Lower lobe of right lung (tissue), 2 donors: ENCODE data around the gene LPP. TPM values are rescaled to one million over a fixed set of nuclear protein-coding genes. Genes with fewer than 3 reads are reported as not detected.

Source experiments
- ATAC-seq, 2 donors: fragments of 200-7000 bp; cut with Tn5 transposase; one replicate each; pipeline ENCODE4 v1.9.1; 2020 to 2022; ENCODE audit warnings: mild to moderate bottlenecking in 2 of 2, moderate library complexity in 2 of 2
- DNase-seq: peaks from one replicate; pipeline ENCODE4 v3.0.0-alpha.2; 2020
- H3K27ac ChIP-seq: fragments of 200-600 bp; one replicate; pipeline ENCODE4 v1.8.0; 2022
- H3K27me3 ChIP-seq: fragments of 200-600 bp; one replicate; pipeline ENCODE4 v1.8.0; 2022; ENCODE audit warnings: low read depth
- H3K36me3 ChIP-seq: fragments of 200-600 bp; one replicate; pipeline ENCODE4 v1.8.0; 2022; ENCODE audit warnings: mild to moderate bottlenecking
- H3K4me1 ChIP-seq: fragments of 200-600 bp; one replicate; pipeline ENCODE4 v1.8.0; 2022
- H3K4me3 ChIP-seq: fragments of 200-600 bp; one replicate; pipeline ENCODE4 v1.8.0; 2022; ENCODE audit warnings: mild to moderate bottlenecking
- H3K9me3 ChIP-seq: fragments of 200-600 bp; one replicate; pipeline ENCODE4 v1.8.0; 2022
- CTCF ChIP-seq: fragments of 200-600 bp; IDR thresholded peaks from one replicate; pipeline ENCODE4 v1.8.0; 2022; ENCODE audit warnings: antibody characterized with exemption, mild to moderate bottlenecking
- intact Hi-C: fragments of 100-400 bp; cut with DNase I; formaldehyde crosslinking; loops from one replicate; pipeline ENCODE4 v1.11.0; 2022
- total RNA-seq: library from RNA; stranded (reverse); fragmentation: NEBNext Ultra II Directional; extraction: Animal tissue kit (Norgen Biotek cat#: 25700); gene quantifications from one replicate; pipeline ENCODE4 v1.2.1, GENCODE V29; 2021
- donor health status: DM: no; HTN: yes; CAD: no; lungs with severe emphysema.

The LPP gene
- total RNA-seq, 1 donor from 2014 or later = 180 TPM

DNA sequence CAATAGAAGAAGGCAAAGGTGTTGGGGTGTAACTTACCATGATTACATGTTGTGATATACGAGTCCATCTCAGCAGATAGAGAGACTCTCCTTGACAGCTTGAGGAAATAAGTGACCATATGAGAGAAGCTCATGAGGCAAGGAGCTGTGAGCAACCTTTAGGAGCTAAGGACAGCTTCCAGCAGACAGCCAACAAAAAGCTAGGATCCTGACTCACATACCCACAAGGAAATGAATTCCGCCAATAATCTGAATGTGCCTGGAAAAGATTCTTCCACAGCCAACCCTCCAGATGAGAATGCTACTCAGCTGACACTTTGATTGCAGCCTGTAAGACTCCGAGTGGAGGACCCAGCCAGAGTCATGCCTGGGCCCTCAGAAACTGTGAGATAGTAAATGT lies 678.2 kb downstream of the LPP start:
- DNase-seq (no peak), ATAC-seq (no peak)
- H3K4me1 ChIP-seq = peaks cover 9% of the 10 kb centered on the region
- no peaks in the 10 kb centered on the region for H3K36me3 ChIP-seq
- intact Hi-C loops = no loop called here
- TF ChIP-seq CTCF = no peak
- H3K4me3 ChIP-seq = no peak overlapping the region
- H3K9me3 ChIP-seq = no peaks in the 10 kb centered on the region
- H3K27ac ChIP-seq = no peak overlapping the region
- H3K27me3 ChIP-seq = no peaks in the 10 kb centered on the region

- Histone ChIP-seq H3K27ac (no peak overlapping the region), H3K9me3 (no peaks in the 10 kb centered on the region), H3K4me3 (no peak overlapping the region), H3K36me3 (no peaks in the 10 kb centered on the region), H3K4me1 (peaks cover 9% of the 10 kb centered on the region), H3K27me3 (no peaks in the 10 kb centered on the region)
- no peak for ATAC-seq
- no peak for TF ChIP-seq CTCF
- intact Hi-C loops = no loop called here
- DNase-seq = no peak
Observed at GRCh38 chr3:188832961-188833721, 679.2 kb downstream of the LPP start.

GRCh38 chr3:188834349-188834748 lies 680.4 kb downstream of the LPP start:
- intact Hi-C loops = no loop called here
- no peak overlapping the region for H3K4me3 ChIP-seq
- no peak for TF ChIP-seq CTCF
- DNase-seq (no peak), ATAC-seq (no peak)
- peaks cover 9% of the 10 kb centered on the region for H3K4me1 ChIP-seq
- H3K36me3 ChIP-seq = no peaks in the 10 kb centered on the region
- no peaks in the 10 kb centered on the region for H3K9me3 ChIP-seq
- H3K27me3 ChIP-seq = no peaks in the 10 kb centered on the region
- H3K27ac ChIP-seq = no peak overlapping the region

DNA sequence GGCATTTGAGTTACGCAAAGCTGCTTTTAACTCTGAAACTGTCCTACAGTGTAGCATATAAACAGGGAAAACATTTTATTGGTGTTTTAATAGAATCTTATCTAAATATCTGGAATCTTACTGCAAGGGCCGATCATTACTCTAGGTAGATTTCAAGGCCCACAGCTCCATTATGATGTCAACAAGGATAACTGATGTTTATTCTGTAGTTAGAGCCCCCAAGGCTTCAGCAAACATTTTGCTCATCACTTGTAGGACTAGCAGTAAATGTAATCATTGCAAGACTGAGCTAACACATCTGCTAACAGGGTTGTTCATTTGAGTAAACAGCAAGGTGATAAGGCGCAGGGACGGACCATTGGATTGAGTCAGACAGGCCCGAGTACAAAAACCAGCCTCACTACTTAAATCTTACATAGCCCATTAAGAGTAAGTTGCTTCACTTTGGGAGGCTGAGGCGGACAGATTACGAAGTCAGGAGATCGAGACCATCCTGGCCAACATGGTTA lies 685.3 kb downstream of the LPP start:
- H3K27me3 ChIP-seq = no peaks in the 10 kb centered on the region
- no peaks in the 10 kb centered on the region for H3K36me3 ChIP-seq
- H3K9me3 ChIP-seq = no peaks in the 10 kb centered on the region
- TF ChIP-seq CTCF = no peak
- ATAC-seq (no peak), DNase-seq (no peak)
- H3K4me1 ChIP-seq = peaks cover 16% of the 10 kb centered on the region
- no peak overlapping the region for H3K27ac ChIP-seq
- intact Hi-C loops = no loop called here
- no peak overlapping the region for H3K4me3 ChIP-seq

DNA sequence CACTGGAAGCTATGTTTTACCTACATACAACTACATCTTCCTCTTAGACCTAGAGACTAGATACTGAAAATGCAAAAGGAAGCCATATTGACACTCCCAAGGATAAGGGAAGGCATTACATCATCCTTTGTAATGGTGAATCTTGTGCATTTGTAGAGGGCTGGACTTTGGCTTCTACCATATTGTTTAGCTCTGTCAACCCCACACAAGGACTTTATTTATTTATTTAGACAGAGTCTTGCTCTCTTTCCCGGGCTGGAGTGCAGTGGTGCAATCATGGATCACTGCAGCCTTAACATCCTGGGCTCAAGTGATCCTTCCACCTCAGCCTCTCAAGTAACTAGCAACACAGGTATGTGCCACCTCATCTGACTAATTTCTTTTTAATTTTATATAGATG lies 686.3 kb downstream of the LPP start:
- Histone ChIP-seq H3K27ac (no peak overlapping the region), H3K4me3 (no peak overlapping the region), H3K4me1 (peaks cover 16% of the 10 kb centered on the region), H3K9me3 (no peaks in the 10 kb centered on the region), H3K36me3 (no peaks in the 10 kb centered on the region), H3K27me3 (no peaks in the 10 kb centered on the region)
- TF ChIP-seq CTCF = no peak
- ATAC-seq (no peak), DNase-seq (no peak)
- intact Hi-C loops = no loop called here
